ENCODE data around the gene TMEM270.

The TMEM270 gene

GRCh38 chr7:73861305-73861704 is 346 bp downstream of the TMEM270 start:
- no peak overlapping the region for H3K4me3 ChIP-seq (ENCODE audit: low read depth, low read length)

GRCh38 chr7:73864981-73865711 is 4.2 kb downstream of the TMEM270 start:
- H3K4me3 ChIP-seq (ENCODE audit: low read depth, low read length), result no peak overlapping the region
- no peak for DNase-seq (ENCODE audit: low read depth)
- no peak for TF ChIP-seq CTCF (IDR thresholded peaks at IDR 0.05; ENCODE audit: low read depth, low read length, missing control alignments)

More at GRCh38 chr7:73861305-73861704, 346 bp downstream of the TMEM270 start:
- no peak for TF ChIP-seq CTCF (IDR thresholded peaks at IDR 0.05; ENCODE audit: low read depth, low read length, missing control alignments)
- no peak for DNase-seq (ENCODE audit: low read depth)

- peak; percentile 65 for TF ChIP-seq CTCF (IDR thresholded peaks at IDR 0.05; ENCODE audit: low read depth, low read length, missing control alignments)
- no peak for DNase-seq (ENCODE audit: low read depth)
Observed at GRCh38 chr7:73865738-73866445, 4.9 kb downstream of the TMEM270 start.

GRCh38 chr7:73866446-73866767 is 5.4 kb downstream of the TMEM270 start:
- no peak overlapping the region for H3K4me3 ChIP-seq (ENCODE audit: low read depth, low read length)
- TF ChIP-seq CTCF (IDR thresholded peaks at IDR 0.05; ENCODE audit: low read depth, low read length, missing control alignments), result no peak
- DNase-seq (ENCODE audit: low read depth), result no peak

More at GRCh38 chr7:73865738-73866445, 4.9 kb downstream of the TMEM270 start:
- no peak overlapping the region for H3K4me3 ChIP-seq (ENCODE audit: low read depth, low read length)

GRCh38 chr7:73869011-73869798 is 8.2 kb downstream of the TMEM270 start:
- H3K4me3 ChIP-seq (ENCODE audit: low read depth, low read length), result no peak overlapping the region
- TF ChIP-seq CTCF (IDR thresholded peaks at IDR 0.05; ENCODE audit: low read depth, low read length, missing control alignments), result no peak
- no peak for DNase-seq (ENCODE audit: low read depth)

GRCh38 chr7:73870041-73870492 is 9.1 kb downstream of the TMEM270 start:
- DNase-seq (ENCODE audit: low read depth), result no peak
- no peak for TF ChIP-seq CTCF (IDR thresholded peaks at IDR 0.05; ENCODE audit: low read depth, low read length, missing control alignments)
- no peak overlapping the region for H3K4me3 ChIP-seq (ENCODE audit: low read depth, low read length)

Data from GM12864 (cell line).